Measurements from ENCODE around the gene NRXN2.

The NRXN2 gene

DNA sequence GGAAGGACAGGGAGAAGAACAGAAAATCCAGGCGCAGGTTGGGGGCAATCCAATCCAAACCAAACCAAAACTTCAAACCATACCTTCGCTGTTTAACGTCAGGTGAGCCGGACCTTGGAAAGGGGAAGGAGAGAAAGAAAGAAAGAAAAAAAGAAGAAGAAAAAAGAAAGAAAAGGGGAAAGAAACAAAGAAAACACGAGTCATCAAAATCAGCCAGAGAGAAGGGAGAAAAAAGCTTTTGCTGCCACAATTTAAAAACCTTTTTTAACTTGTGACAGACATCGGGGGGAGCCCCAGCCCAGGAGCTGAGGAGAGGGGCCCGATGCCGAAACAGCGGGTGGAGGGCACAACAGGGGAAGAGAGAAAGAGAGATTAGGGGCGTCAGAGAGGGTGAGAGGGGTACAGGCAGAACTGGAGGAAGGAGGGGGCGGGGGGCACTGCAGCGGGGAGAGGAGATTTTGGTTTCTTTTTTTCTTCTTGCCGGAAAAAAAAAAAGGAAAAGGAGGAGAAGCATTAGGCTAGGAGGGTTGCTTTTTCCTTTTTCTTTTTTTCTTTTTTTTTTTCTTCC is 30.1 kb downstream of the NRXN2 start:
- no peak overlapping the region for H2AFZ ChIP-seq (ENCODE audit: low read depth)
- no peak overlapping the region for H3K27ac ChIP-seq
- H3K4me1 ChIP-seq (ENCODE audit: low read depth, poor library complexity, severe bottlenecking): peaks cover 6% of the 10 kb centered on the region
- H3K27me3 ChIP-seq (ENCODE audit: insufficient read depth, low read depth): peaks cover 74% of the 10 kb centered on the region
- no peak overlapping the region for H3K9ac ChIP-seq
- no peaks in the 10 kb centered on the region for H3K79me2 ChIP-seq (ENCODE audit: insufficient read depth, low read depth)
- H3K36me3 ChIP-seq (ENCODE audit: insufficient read depth): no peaks in the 10 kb centered on the region
- H4K20me1 ChIP-seq (ENCODE audit: insufficient read depth): no peaks in the 10 kb centered on the region
- H3K4me3 ChIP-seq (IDR thresholded peaks at IDR 0.05; ENCODE audit: insufficient read depth, low read depth, low read length): no peak overlapping the region
- no peak overlapping the region for H3K4me2 ChIP-seq
- TF ChIP-seq, protein P1, sequence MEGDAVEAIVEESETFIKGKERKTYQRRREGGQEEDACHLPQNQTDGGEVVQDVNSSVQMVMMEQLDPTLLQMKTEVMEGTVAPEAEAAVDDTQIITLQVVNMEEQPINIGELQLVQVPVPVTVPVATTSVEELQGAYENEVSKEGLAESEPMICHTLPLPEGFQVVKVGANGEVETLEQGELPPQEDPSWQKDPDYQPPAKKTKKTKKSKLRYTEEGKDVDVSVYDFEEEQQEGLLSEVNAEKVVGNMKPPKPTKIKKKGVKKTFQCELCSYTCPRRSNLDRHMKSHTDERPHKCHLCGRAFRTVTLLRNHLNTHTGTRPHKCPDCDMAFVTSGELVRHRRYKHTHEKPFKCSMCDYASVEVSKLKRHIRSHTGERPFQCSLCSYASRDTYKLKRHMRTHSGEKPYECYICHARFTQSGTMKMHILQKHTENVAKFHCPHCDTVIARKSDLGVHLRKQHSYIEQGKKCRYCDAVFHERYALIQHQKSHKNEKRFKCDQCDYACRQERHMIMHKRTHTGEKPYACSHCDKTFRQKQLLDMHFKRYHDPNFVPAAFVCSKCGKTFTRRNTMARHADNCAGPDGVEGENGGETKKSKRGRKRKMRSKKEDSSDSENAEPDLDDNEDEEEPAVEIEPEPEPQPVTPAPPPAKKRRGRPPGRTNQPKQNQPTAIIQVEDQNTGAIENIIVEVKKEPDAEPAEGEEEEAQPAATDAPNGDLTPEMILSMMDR (conservative IDR thresholded peaks at IDR 0.05; ENCODE audit: low read depth, low read length): no peak

DNA sequence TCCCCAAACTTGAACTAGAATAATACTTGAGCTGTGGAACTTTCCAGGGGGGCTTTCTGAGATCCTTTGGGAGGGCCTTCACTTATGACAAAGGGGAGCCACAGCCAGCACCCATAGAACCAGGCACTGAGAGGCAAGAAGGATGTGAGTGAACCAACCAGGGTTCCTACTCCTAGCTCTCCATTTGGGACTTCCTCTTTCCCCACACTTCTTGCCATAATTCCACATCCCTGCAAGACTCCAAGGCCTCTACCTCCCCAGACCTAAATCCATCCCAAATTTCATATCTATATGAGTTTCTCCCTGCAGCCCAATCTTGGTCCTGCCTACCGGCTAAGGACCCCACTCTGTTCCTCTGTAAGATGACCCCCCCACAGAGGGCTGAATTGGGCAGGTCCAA is 31.5 kb downstream of the NRXN2 start:
- Histone ChIP-seq H3K36me3 (ENCODE audit: insufficient read depth) (no peaks in the 10 kb centered on the region), H3K4me3 (IDR thresholded peaks at IDR 0.05; ENCODE audit: insufficient read depth, low read depth, low read length) (no peak overlapping the region), H4K20me1 (ENCODE audit: insufficient read depth) (no peaks in the 10 kb centered on the region), H2AFZ (ENCODE audit: low read depth) (no peak overlapping the region), H3K9ac (no peak overlapping the region), H3K4me2 (no peak overlapping the region), H3K27me3 (ENCODE audit: insufficient read depth, low read depth) (peaks cover 74% of the 10 kb centered on the region), H3K27ac (no peak overlapping the region), H3K4me1 (ENCODE audit: low read depth, poor library complexity, severe bottlenecking) (peaks cover 6% of the 10 kb centered on the region), H3K79me2 (ENCODE audit: insufficient read depth, low read depth) (no peaks in the 10 kb centered on the region)
- TF ChIP-seq, protein P1 (conservative IDR thresholded peaks at IDR 0.05; ENCODE audit: low read depth, low read length): no peak

DNA sequence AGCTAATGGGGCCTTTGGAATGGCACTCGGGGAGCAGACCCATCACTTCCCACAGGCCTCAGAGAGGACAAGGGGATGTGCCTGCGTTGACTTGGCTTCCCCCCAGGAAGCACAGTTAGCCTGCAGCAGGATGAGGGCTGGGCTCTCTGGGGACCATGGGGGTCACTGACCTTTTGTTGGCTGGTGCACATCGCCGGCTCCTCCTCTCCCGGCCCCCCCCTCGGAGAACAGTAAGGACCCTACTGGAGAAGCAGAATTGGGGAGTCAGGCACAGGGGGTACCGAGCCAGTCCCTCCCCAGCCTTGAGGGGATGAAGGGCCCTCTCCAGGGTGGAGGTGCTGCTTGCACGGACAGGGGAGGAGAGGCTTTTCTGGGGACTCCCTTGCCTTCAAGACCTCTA is 32.8 kb downstream of the NRXN2 start:
- Histone ChIP-seq H2AFZ (ENCODE audit: low read depth) (no peak overlapping the region), H3K9ac (no peak overlapping the region), H3K79me2 (ENCODE audit: insufficient read depth, low read depth) (no peaks in the 10 kb centered on the region), H3K4me3 (IDR thresholded peaks at IDR 0.05; ENCODE audit: insufficient read depth, low read depth, low read length) (no peak overlapping the region), H3K36me3 (ENCODE audit: insufficient read depth) (no peaks in the 10 kb centered on the region), H3K27ac (no peak overlapping the region), H4K20me1 (ENCODE audit: insufficient read depth) (no peaks in the 10 kb centered on the region), H3K4me2 (no peak overlapping the region), H3K4me1 (ENCODE audit: low read depth, poor library complexity, severe bottlenecking) (peaks cover 6% of the 10 kb centered on the region), H3K27me3 (ENCODE audit: insufficient read depth, low read depth) (peaks cover 74% of the 10 kb centered on the region)
- TF ChIP-seq, protein P1 (conservative IDR thresholded peaks at IDR 0.05; ENCODE audit: low read depth, low read length): no peak

DNA sequence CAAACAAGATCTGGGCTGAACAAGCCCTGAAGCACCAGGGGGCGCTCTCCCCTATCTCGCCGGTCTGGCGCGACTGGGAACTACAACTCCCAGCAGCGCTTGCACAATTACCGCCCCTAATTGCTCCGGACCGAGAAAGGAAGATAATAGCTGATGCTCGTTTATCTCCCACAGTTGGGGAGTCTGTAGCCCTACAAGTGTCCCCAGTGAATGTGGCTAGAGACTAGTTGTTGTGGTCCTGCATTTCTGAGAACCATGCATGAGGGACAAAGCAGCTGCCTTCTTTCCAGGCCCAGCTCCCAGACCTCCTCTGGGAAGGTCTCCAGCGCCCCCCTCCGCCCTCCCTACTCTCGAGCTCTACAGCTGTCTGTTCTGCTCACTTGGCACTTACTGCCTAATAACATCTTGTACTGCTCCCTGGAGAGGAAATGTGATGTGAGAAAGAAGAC is 34.4 kb downstream of the NRXN2 start:
- Histone ChIP-seq H4K20me1 (ENCODE audit: insufficient read depth) (no peaks in the 10 kb centered on the region), H3K4me2 (peak overlapping the region; percentile 40), H3K27me3 (ENCODE audit: insufficient read depth, low read depth) (peaks cover 74% of the 10 kb centered on the region), H3K9ac (no peak overlapping the region), H2AFZ (ENCODE audit: low read depth) (peak overlapping the region; percentile 66), H3K4me1 (ENCODE audit: low read depth, poor library complexity, severe bottlenecking) (peaks cover 6% of the 10 kb centered on the region), H3K79me2 (ENCODE audit: insufficient read depth, low read depth) (no peaks in the 10 kb centered on the region), H3K4me3 (IDR thresholded peaks at IDR 0.05; ENCODE audit: insufficient read depth, low read depth, low read length) (no peak overlapping the region), H3K27ac (no peak overlapping the region), H3K36me3 (ENCODE audit: insufficient read depth) (no peaks in the 10 kb centered on the region)
- TF ChIP-seq, protein P1 (conservative IDR thresholded peaks at IDR 0.05; ENCODE audit: low read depth, low read length): peak; percentile 94

Data from KMS-11 (cell line).